Upper lobe of right lung (tissue), 1 donor: Measurements from ENCODE around the gene TLCD3B. TPM values are rescaled to one million over a fixed set of nuclear protein-coding genes. Genes with fewer than 3 reads are reported as not detected.

ENCODE experiments used
- ATAC-seq: fragments of 200-7000 bp; cut with Tn5 transposase; one replicate; pipeline ENCODE4 v1.9.1; 2020; ENCODE audit warnings: mild to moderate bottlenecking, moderate library complexity
- DNase-seq: peaks from one replicate; pipeline ENCODE4 v3.0.0-alpha.2; 2020
- H3K27ac ChIP-seq: fragments of 200-600 bp; one replicate; pipeline ENCODE4 v1.8.0; 2022
- H3K27me3 ChIP-seq: fragments of 200-600 bp; one replicate; pipeline ENCODE4 v1.8.0; 2022; ENCODE audit warnings: mild to moderate bottlenecking
- H3K36me3 ChIP-seq: fragments of 200-600 bp; one replicate; pipeline ENCODE4 v1.8.0; 2022
- H3K4me1 ChIP-seq: fragments of 200-600 bp; one replicate; pipeline ENCODE4 v1.8.0; 2022
- H3K4me3 ChIP-seq: fragments of 200-600 bp; one replicate; pipeline ENCODE4 v1.8.0; 2022; ENCODE audit warnings: mild to moderate bottlenecking
- H3K9me3 ChIP-seq: fragments of 200-600 bp; one replicate; pipeline ENCODE4 v1.8.0; 2022
- intact Hi-C: fragments of 100-400 bp; cut with DNase I; formaldehyde crosslinking; loops from one replicate; pipeline ENCODE4 v1.11.0; 2022
- long read RNA-seq: library from polyadenylated mRNA; unstranded; transcript quantifications from one replicate; pipeline ENCODE4 v2.0.0, GENCODE V29; 2021
- total RNA-seq: library from RNA; stranded (reverse); fragmentation: NEBNext Ultra II Directional; extraction: Animal tissue kit (Norgen Biotek cat#: 25700); gene quantifications from one replicate; pipeline ENCODE4 v1.2.1, GENCODE V29; 2021
- TF ChIP-seq, protein P1 (sequence below): fragments of 200-600 bp; IDR thresholded peaks from one replicate; pipeline ENCODE4 v1.8.0; 2022; ENCODE audit warnings: antibody characterized with exemption
- donor health status: DM: no; HTN: yes; CAD: no; lungs with severe emphysema.

The TLCD3B gene, protein sequence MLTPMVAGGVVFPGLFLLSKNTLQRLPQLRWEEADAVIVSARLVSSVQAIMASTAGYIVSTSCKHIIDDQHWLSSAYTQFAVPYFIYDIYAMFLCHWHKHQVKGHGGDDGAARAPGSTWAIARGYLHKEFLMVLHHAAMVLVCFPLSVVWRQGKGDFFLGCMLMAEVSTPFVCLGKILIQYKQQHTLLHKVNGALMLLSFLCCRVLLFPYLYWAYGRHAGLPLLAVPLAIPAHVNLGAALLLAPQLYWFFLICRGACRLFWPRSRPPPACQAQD
- not detected for total RNA-seq
- long read RNA-seq, result 0 reads

DNA sequence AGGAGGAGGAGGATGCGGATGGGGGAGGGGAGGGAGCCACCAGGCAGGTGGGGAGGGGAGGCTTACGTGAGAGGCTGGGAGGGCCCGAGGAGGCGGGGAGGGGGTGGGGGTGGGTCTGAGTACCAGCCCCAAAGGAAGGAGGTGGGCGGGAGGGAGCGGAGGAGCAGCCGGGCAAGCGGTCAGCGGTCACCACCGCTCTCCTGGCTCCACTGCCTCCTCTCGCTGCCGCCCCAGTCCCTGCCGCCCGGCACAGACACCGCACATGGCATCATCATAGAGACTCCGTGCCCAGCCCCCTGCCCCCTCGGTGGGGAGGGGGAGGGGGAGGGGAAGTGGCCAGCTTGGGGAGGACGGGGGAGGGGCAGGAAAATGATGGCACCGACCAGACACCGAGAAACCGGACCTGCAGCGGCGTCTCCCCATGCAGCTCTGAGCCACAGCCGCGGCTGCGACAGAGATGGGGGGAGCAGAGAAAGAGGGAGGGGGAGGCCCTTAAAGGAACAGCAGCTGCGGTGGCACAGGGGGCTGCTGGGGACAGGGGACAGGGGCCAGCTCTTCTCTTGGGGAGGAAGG is at the start of gene TLCD3B:
TSS of gene TLCD3B (minus strand) at position 431 of the 573 bp plus-strand sequence. CDS start 744 bp downstream, outside the sequence.
- no peak for DNase-seq
- TF ChIP-seq, protein P1, sequence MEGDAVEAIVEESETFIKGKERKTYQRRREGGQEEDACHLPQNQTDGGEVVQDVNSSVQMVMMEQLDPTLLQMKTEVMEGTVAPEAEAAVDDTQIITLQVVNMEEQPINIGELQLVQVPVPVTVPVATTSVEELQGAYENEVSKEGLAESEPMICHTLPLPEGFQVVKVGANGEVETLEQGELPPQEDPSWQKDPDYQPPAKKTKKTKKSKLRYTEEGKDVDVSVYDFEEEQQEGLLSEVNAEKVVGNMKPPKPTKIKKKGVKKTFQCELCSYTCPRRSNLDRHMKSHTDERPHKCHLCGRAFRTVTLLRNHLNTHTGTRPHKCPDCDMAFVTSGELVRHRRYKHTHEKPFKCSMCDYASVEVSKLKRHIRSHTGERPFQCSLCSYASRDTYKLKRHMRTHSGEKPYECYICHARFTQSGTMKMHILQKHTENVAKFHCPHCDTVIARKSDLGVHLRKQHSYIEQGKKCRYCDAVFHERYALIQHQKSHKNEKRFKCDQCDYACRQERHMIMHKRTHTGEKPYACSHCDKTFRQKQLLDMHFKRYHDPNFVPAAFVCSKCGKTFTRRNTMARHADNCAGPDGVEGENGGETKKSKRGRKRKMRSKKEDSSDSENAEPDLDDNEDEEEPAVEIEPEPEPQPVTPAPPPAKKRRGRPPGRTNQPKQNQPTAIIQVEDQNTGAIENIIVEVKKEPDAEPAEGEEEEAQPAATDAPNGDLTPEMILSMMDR, result no peak
- intact Hi-C loops, result no loop called here
- Histone ChIP-seq H3K4me1 (peaks cover 5% of the 10 kb centered on the region), H3K27me3 (peaks cover 64% of the 10 kb centered on the region), H3K36me3 (no peaks in the 10 kb centered on the region), H3K27ac (no peak within 1 kb of the TSS), H3K4me3 (no peak within 1 kb of the TSS), H3K9me3 (no peaks in the 10 kb centered on the region)
- no peak for ATAC-seq

DNA sequence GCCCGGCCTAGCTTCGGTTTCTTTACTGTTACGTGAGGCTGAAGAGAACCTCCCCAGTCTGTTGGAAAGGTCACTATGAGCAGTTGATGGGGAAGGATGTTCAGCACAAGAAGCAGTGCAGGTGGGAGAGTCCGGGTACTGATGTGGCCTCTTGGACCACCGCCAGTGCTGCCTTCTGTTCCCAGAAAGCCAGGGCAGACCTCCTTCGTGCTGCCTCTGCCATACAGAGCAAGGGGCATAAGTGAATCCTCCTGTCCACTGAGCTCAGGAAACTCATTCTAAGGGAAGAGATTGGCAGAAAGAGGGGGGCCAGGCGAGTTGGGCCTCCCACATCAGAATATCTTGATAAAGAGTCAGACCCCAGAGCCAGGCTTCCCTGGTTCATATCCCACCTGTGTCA is 48.4 kb upstream of the TLCD3B start:
- intact Hi-C loops, result no loop called here
- no peak for DNase-seq
- ATAC-seq, result no peak
- H3K4me3 ChIP-seq, result no peak overlapping the region
- peaks cover 22% of the 10 kb centered on the region for H3K4me1 ChIP-seq
- TF ChIP-seq, protein P1, result no peak
- no peaks in the 10 kb centered on the region for H3K9me3 ChIP-seq
- H3K36me3 ChIP-seq, result peaks cover 61% of the 10 kb centered on the region
- no peak overlapping the region for H3K27ac ChIP-seq
- H3K27me3 ChIP-seq, result no peaks in the 10 kb centered on the region

DNA sequence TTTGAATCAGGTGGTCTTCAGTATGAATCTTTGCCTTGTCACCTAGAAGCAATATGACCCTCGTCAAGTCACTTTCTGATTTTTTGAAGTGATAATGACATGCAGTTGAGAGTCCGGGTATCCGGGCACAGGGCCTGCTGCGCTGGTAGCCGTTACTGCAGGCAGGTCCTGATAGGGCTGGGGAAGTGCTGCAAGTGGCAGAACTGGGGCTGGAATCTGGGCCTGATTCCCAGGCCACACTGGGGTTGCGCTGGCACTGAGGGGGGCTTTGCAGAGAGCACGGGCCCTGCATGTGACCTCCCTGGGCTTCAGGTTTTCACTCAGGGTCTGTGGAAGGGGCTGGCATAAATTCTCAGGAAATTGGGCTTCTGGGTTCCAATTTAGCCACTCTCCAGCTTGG is 47.7 kb upstream of the TLCD3B start:
- TF ChIP-seq, protein P1, result no peak
- H3K9me3 ChIP-seq, result no peaks in the 10 kb centered on the region
- peaks cover 22% of the 10 kb centered on the region for H3K4me1 ChIP-seq
- DNase-seq (no peak), ATAC-seq (no peak)
- no peak overlapping the region for H3K27ac ChIP-seq
- peaks cover 54% of the 10 kb centered on the region for H3K36me3 ChIP-seq
- no peaks in the 10 kb centered on the region for H3K27me3 ChIP-seq
- intact Hi-C loops, result no loop called here
- no peak overlapping the region for H3K4me3 ChIP-seq

DNA sequence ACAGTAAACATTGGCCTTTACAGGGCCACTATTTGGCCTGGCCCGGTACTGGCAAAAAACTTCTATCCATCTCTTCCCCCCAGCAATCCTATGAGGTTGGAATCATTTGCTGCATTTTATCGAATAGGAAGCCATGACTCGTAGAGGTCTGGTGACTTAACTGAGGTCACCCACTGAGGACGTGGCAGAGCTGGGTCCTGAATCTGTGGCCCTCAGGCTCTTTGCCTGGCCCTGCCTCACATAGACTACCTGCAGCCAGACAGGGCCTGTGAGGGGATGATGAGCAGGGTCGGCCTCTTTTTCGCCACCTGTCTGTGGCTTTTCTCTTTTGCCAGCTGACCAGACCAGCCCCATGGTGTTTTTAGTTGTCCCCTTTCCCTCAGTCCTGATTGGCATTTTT is 46.6 kb upstream of the TLCD3B start:
- Histone ChIP-seq H3K27me3 (no peaks in the 10 kb centered on the region), H3K4me1 (peaks cover 22% of the 10 kb centered on the region), H3K36me3 (peaks cover 49% of the 10 kb centered on the region), H3K4me3 (no peak overlapping the region), H3K9me3 (no peaks in the 10 kb centered on the region), H3K27ac (no peak overlapping the region)
- TF ChIP-seq, protein P1, result no peak
- intact Hi-C loops, result no loop called here
- no peak for DNase-seq
- ATAC-seq, result no peak

DNA sequence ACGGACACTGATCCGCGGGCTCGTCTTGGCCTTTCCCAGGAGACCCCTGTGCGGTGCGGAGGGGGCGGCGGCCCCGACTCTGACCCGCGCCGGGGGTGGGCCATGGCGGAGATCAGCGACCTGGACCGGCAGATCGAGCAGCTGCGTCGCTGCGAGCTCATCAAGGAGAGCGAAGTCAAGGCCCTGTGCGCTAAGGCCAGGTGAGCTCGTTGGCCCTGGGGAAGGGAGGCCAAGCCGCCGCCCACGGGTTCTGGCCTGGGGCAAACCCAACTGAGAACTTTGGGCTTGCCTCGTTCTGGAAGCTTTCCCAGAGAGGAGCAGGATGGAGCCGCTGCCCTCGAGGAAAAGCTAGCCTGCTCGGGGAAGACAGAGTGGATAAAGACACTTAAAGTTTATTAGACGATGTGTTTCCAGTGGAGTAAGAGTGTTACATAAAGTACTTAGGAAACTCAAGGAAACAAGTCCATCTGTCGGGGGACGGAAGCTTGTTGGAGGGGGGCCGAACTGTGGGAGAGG is 45.3 kb upstream of the TLCD3B start:
- H3K36me3 ChIP-seq, result peaks cover 50% of the 10 kb centered on the region
- TF ChIP-seq, protein P1, result no peak
- peak; percentile 33 for ATAC-seq
- no peak for DNase-seq
- peaks cover 22% of the 10 kb centered on the region for H3K4me1 ChIP-seq
- peak overlapping the region; percentile 95 for H3K27ac ChIP-seq
- peak overlapping the region; percentile 99 for H3K4me3 ChIP-seq
- no peaks in the 10 kb centered on the region for H3K9me3 ChIP-seq
- H3K27me3 ChIP-seq, result no peaks in the 10 kb centered on the region
- intact Hi-C loops, result no loop called here
